IPS-18a (cell line): ENCODE data around the gene GPR137.

ENCODE experiments used
- H3K27ac ChIP-seq: one replicate; pipeline ENCODE4 v1.5.1; 2013; ENCODE audit warnings: low read length
- H3K27me3 ChIP-seq: one replicate; pipeline ENCODE4 v1.6.1; 2013; ENCODE audit warnings: mild to moderate bottlenecking, low read length; ENCODE audit not compliant: control insufficient read depth, insufficient read depth
- H3K36me3 ChIP-seq: one replicate; pipeline ENCODE4 v1.6.1; 2013; ENCODE audit warnings: low read depth, low read length; ENCODE audit not compliant: control insufficient read depth
- H3K4me1 ChIP-seq: one replicate; pipeline ENCODE4 v1.6.1; 2013; ENCODE audit warnings: low read depth, low read length; ENCODE audit not compliant: control insufficient read depth
- H3K4me3 ChIP-seq: one replicate; pipeline ENCODE4 v1.5.1; 2013; ENCODE audit warnings: low read length
- H3K9ac ChIP-seq: one replicate; pipeline ENCODE4 v1.6.1; 2013; ENCODE audit warnings: mild to moderate bottlenecking, low read length, moderate library complexity
- H3K9me3 ChIP-seq: one replicate; pipeline ENCODE4 v1.6.1; 2013; ENCODE audit warnings: low read depth, low read length; ENCODE audit not compliant: control insufficient read depth

Gene GPR137

DNA sequence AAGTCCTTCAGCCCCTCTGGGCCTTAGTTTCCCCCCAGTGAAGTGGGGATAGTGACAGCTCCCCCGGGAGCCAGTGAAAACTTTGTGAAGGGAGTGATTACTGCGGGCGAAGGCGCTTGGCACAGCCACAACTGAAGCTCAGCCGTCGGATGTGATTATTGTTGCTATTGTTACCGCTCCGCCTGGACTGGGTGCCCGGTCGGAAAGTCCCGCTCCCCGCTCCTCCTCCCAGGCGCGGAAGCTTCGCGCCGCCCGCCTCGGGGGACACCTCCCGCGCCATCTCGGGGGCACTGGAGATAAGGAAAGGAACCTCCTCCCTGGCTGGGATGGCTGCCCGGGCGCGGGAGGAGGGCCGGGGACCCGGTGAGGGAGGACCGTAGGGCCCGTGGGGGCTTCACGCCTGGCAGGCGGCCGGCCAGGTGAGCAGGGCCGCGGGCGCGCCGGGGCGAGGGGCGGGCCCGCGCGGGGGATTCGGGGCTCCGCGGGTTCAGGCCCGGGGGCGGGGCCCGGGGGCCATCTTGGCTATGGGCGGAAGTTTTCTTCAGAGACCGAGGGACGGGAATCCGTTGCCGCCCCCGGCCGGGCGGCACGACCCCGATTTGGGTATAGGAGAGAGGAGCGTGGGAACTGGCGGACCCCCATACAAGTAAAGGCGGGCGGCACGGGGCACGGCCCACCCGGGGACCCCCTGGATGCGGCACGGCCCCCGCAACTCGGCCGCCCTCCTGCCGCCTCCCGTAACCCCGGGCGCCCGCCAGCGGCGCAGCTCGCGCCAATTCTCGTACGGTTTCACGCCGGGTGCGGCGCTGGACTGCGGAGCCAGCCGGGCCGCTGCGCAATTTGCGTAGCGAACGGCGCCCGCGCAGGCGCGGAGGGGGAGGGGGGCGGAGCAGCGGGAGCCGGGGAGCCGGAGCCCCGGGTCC is at the start of gene GPR137:
TSS of gene GPR137 (plus strand) at position 887 of the 923 bp plus-strand sequence. CDS start 677 bp downstream, outside the sequence.
- Histone ChIP-seq H3K4me3 (peak within 1 kb of the TSS; percentile 85), H3K27ac (no peak within 1 kb of the TSS), H3K9me3 (no peaks in the 10 kb centered on the region), H3K4me1 (peaks cover 3% of the 10 kb centered on the region), H3K27me3 (peaks cover 13% of the 10 kb centered on the region), H3K9ac (peak within 1 kb of the TSS; percentile 67), H3K36me3 (no peaks in the 10 kb centered on the region)

DNA sequence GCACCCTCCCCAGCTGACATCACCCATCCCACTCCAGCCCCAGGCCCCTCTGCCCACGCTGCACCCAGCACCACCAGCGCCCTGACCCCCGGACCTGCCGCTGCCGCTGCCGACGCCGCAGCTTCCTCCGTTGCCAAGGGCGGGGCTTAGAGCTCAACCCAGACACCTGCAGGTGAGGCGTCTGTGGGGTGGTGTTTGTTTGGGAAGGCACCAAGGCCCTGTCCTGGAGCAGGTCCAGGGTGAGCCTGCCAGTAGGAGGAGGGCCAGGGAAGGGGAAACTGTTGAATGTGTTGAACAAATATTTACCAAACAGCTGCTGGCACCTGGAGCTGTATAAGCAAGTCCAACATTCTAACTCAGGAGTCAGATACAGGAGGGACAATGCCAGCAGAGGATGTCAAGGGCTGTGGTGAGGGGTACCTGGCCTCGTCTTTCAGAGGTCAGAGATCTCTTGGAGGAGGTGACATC is 48.1 kb upstream of the GPR137 start:
- H3K4me3 ChIP-seq: no peak overlapping the region
- H3K36me3 ChIP-seq: no peaks in the 10 kb centered on the region
- no peaks in the 10 kb centered on the region for H3K9me3 ChIP-seq
- no peak overlapping the region for H3K27ac ChIP-seq
- H3K4me1 ChIP-seq: no peaks in the 10 kb centered on the region
- H3K27me3 ChIP-seq: peaks cover 21% of the 10 kb centered on the region
- H3K9ac ChIP-seq: no peak overlapping the region

- no peak overlapping the region for H3K27ac ChIP-seq
- no peaks in the 10 kb centered on the region for H3K9me3 ChIP-seq
- no peaks in the 10 kb centered on the region for H3K4me1 ChIP-seq
- no peak overlapping the region for H3K9ac ChIP-seq
- H3K36me3 ChIP-seq: no peaks in the 10 kb centered on the region
- no peak overlapping the region for H3K4me3 ChIP-seq
- H3K27me3 ChIP-seq: peaks cover 15% of the 10 kb centered on the region
Measured at GRCh38 chr11:64238076-64238475, 47.6 kb upstream of the GPR137 start.

- Histone ChIP-seq H3K4me3 (no peak overlapping the region), H3K9me3 (no peaks in the 10 kb centered on the region), H3K27ac (no peak overlapping the region), H3K4me1 (no peaks in the 10 kb centered on the region), H3K9ac (no peak overlapping the region), H3K36me3 (peaks cover 9% of the 10 kb centered on the region), H3K27me3 (peaks cover 7% of the 10 kb centered on the region)
Measured at GRCh38 chr11:64238999-64239398, 46.6 kb upstream of the GPR137 start.

- Histone ChIP-seq H3K4me1 (no peaks in the 10 kb centered on the region), H3K9ac (peak overlapping the region; percentile 49), H3K9me3 (no peaks in the 10 kb centered on the region), H3K36me3 (peaks cover 13% of the 10 kb centered on the region), H3K4me3 (peak overlapping the region; percentile 66), H3K27me3 (peaks cover 7% of the 10 kb centered on the region), H3K27ac (peak overlapping the region; percentile 49)
Measured at GRCh38 chr11:64239662-64240434, 45.8 kb upstream of the GPR137 start.

GRCh38 chr11:64240435-64241240 is 45.0 kb upstream of the GPR137 start, which contains the start of gene FKBP2:
Gene FKBP2 (plus strand): TSS chr11:64241095. CDS start chr11:64242388, 1,293 bp downstream.
- H3K4me1 ChIP-seq: no peaks in the 10 kb centered on the region
- peak within 1 kb of the TSS; percentile 66 for H3K4me3 ChIP-seq
- no peaks in the 10 kb centered on the region for H3K9me3 ChIP-seq
- no peaks in the 10 kb centered on the region for H3K27me3 ChIP-seq
- peak within 1 kb of the TSS; percentile 80 for H3K9ac ChIP-seq
- H3K36me3 ChIP-seq: peaks cover 13% of the 10 kb centered on the region
- peak within 1 kb of the TSS; percentile 49 for H3K27ac ChIP-seq

GRCh38 chr11:64241241-64241490 is 44.5 kb upstream of the GPR137 start:
- Histone ChIP-seq H3K27me3 (no peaks in the 10 kb centered on the region), H3K36me3 (peaks cover 13% of the 10 kb centered on the region), H3K4me1 (no peaks in the 10 kb centered on the region), H3K9ac (peak overlapping the region; percentile 49), H3K4me3 (peak overlapping the region; percentile 66), H3K27ac (no peak overlapping the region), H3K9me3 (no peaks in the 10 kb centered on the region)

GRCh38 chr11:64241491-64242374 is 43.9 kb upstream of the GPR137 start:
- H3K27me3 ChIP-seq: no peaks in the 10 kb centered on the region
- no peaks in the 10 kb centered on the region for H3K9me3 ChIP-seq
- peak overlapping the region; percentile 80 for H3K9ac ChIP-seq
- peak overlapping the region; percentile 66 for H3K4me3 ChIP-seq
- peaks cover 13% of the 10 kb centered on the region for H3K36me3 ChIP-seq
- no peaks in the 10 kb centered on the region for H3K4me1 ChIP-seq
- no peak overlapping the region for H3K27ac ChIP-seq

DNA sequence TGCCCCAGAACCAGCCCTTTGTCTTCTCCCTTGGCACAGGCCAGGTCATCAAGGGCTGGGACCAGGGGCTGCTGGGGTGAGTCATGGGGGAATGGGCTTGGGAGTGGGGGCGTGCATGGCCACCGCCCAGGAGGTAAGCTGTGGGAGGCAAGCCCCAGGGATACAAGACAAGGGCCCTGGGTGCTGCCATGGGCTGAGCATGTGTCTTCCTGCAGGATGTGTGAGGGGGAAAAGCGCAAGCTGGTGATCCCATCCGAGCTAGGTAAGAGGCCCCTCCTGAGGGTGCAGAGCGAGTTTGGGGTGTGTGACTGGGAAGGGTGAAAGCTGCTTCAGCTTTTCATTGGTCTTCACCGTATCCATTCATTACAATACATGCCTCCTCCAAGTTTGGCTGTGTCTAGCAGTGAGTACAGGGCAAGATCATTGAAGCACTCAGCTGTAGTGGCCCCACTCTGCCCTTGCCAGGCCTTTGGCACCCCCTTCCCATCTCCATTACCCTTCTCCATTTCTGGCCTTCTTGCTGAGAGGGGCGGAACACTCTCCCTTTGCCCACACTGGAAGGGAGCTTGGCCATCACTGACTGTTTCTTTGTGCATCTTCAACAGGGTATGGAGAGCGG is 42.3 kb upstream of the GPR137 start:
- Histone ChIP-seq H3K4me3 (no peak overlapping the region), H3K36me3 (peaks cover 13% of the 10 kb centered on the region), H3K9me3 (no peaks in the 10 kb centered on the region), H3K27ac (no peak overlapping the region), H3K9ac (no peak overlapping the region), H3K27me3 (no peaks in the 10 kb centered on the region), H3K4me1 (peaks cover 8% of the 10 kb centered on the region)

- Histone ChIP-seq H3K4me1 (peaks cover 16% of the 10 kb centered on the region), H3K27me3 (no peaks in the 10 kb centered on the region), H3K9me3 (no peaks in the 10 kb centered on the region), H3K9ac (no peak overlapping the region), H3K36me3 (peaks cover 13% of the 10 kb centered on the region), H3K4me3 (no peak overlapping the region), H3K27ac (no peak overlapping the region)
Measured at GRCh38 chr11:64244107-64244506, 41.5 kb upstream of the GPR137 start.
